Neural crest cell (in vitro differentiated cells): ENCODE measurements around the gene PVALB. TPM values are rescaled to one million over a fixed set of nuclear protein-coding genes. Genes with fewer than 3 reads are reported as not detected.

Experiments
- DNase-seq: peaks from one replicate; pipeline ENCODE4 v3.0.0; 2021; ENCODE audit warnings: low read depth, mixed read lengths, low spot score
- H3K27ac Mint-ChIP-seq: one replicate; pipeline ENCODE4 v1.8.0; 2021; ENCODE audit warnings: mild to moderate bottlenecking, mixed read lengths; ENCODE audit not compliant: unreplicated experiment
- H3K27me3 Mint-ChIP-seq: 2 replicates; pipeline ENCODE4 v1.8.0; 2021; ENCODE audit warnings: low read depth, mild to moderate bottlenecking, mixed read lengths
- H3K36me3 Mint-ChIP-seq: 2 replicates; pipeline ENCODE4 v1.8.0; 2021; ENCODE audit warnings: low read depth, mild to moderate bottlenecking, mixed read lengths
- H3K4me1 Mint-ChIP-seq: 2 replicates; pipeline ENCODE4 v1.8.0; 2021; ENCODE audit warnings: mixed read lengths
- H3K4me3 Mint-ChIP-seq: one replicate; pipeline ENCODE4 v1.8.0; 2021; ENCODE audit warnings: mild to moderate bottlenecking, mixed read lengths
- H3K9me3 Mint-ChIP-seq: 2 replicates; pipeline ENCODE4 v1.8.0; 2021; ENCODE audit warnings: mixed read lengths
- CTCF ChIP-seq: fragments of 200-600 bp; sonication (generic); conservative IDR thresholded peaks from 2 replicates; pipeline ENCODE4 v1.5.0; 2021; ENCODE audit warnings: antibody characterized with exemption, mild to moderate bottlenecking
- total RNA-seq: library from RNA; stranded (reverse); gene quantifications from 2 replicates; pipeline ENCODE4 v1.2.1, GENCODE V29; 2021

The PVALB gene
- total RNA-seq, 1 donor from 2014 or later: 0.68 TPM

DNA sequence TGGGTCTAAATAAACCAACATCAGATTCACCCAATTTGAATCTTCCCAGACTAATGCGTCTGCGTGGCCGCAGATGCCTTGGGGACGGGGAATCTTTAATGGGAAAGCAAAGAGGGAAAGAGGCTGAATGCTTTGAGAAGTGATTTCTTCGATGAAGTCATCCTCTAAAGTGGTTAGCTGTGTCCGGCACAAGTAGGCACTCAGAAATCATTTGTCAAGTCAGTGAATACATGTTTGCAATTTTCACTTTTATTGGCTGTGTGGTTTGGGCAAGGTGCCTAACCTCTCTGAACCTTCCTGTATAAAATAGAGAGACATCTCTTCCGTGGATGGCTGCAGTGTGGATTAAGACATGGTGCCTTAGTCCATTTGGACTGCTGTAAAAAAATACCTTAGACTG lies 21.2 kb downstream of the PVALB start:
- Mint-ChIP-seq H3K4me3 (no peak overlapping the region), H3K36me3 (no peaks in the 10 kb centered on the region), H3K27me3 (no peaks in the 10 kb centered on the region), H3K27ac (no peak overlapping the region), H3K4me1 (peaks cover 55% of the 10 kb centered on the region), H3K9me3 (no peaks in the 10 kb centered on the region)
- no peak for TF ChIP-seq CTCF
- DNase-seq: no peak

GRCh38 chr22:36790648-36791047 lies 26.2 kb downstream of the PVALB start:
- no peaks in the 10 kb centered on the region for H3K27me3 Mint-ChIP-seq

GRCh38 chr22:36787204-36787988 lies 29.4 kb downstream of the PVALB start:
- no peaks in the 10 kb centered on the region for H3K9me3 Mint-ChIP-seq
- no peak for DNase-seq

More at GRCh38 chr22:36790648-36791047, 26.2 kb downstream of the PVALB start:
- no peak for DNase-seq
- no peak for TF ChIP-seq CTCF
- Mint-ChIP-seq H3K36me3 (no peaks in the 10 kb centered on the region), H3K4me1 (peaks cover 19% of the 10 kb centered on the region), H3K27ac (no peak overlapping the region), H3K4me3 (no peak overlapping the region), H3K9me3 (no peaks in the 10 kb centered on the region)

DNA sequence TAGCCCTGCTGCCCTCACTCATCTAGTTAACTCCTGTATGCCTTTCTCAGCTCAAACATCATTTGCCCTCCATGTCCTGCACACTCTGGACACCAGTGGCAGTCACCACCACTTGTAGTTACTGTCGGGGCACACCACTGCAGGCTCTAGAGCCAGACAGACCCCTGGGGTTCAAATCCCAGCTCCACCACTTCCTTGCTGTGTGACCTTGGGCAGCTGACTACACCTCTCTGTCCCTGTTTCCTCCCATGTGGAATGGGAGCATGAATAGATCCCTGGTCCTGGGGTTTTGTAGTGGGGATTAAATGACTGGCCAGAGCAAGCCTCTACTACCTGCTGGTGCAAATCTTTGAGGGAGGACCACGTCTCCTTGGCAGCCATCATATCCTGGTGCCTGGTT lies 33.1 kb downstream of the PVALB start:
- no peak for TF ChIP-seq CTCF
- Mint-ChIP-seq H3K4me3 (no peak overlapping the region), H3K27ac (no peak overlapping the region), H3K4me1 (peaks cover 12% of the 10 kb centered on the region), H3K27me3 (peaks cover 11% of the 10 kb centered on the region), H3K36me3 (no peaks in the 10 kb centered on the region), H3K9me3 (peaks cover under 1% of the 10 kb centered on the region)
- no peak for DNase-seq

More at GRCh38 chr22:36787204-36787988, 29.4 kb downstream of the PVALB start:
- H3K4me1 Mint-ChIP-seq: peaks cover 6% of the 10 kb centered on the region
- H3K36me3 Mint-ChIP-seq: no peaks in the 10 kb centered on the region
- no peak overlapping the region for H3K4me3 Mint-ChIP-seq
- H3K27me3 Mint-ChIP-seq: peaks cover 9% of the 10 kb centered on the region
- peak overlapping the region; percentile 27 for H3K27ac Mint-ChIP-seq
- TF ChIP-seq CTCF: no peak

DNA sequence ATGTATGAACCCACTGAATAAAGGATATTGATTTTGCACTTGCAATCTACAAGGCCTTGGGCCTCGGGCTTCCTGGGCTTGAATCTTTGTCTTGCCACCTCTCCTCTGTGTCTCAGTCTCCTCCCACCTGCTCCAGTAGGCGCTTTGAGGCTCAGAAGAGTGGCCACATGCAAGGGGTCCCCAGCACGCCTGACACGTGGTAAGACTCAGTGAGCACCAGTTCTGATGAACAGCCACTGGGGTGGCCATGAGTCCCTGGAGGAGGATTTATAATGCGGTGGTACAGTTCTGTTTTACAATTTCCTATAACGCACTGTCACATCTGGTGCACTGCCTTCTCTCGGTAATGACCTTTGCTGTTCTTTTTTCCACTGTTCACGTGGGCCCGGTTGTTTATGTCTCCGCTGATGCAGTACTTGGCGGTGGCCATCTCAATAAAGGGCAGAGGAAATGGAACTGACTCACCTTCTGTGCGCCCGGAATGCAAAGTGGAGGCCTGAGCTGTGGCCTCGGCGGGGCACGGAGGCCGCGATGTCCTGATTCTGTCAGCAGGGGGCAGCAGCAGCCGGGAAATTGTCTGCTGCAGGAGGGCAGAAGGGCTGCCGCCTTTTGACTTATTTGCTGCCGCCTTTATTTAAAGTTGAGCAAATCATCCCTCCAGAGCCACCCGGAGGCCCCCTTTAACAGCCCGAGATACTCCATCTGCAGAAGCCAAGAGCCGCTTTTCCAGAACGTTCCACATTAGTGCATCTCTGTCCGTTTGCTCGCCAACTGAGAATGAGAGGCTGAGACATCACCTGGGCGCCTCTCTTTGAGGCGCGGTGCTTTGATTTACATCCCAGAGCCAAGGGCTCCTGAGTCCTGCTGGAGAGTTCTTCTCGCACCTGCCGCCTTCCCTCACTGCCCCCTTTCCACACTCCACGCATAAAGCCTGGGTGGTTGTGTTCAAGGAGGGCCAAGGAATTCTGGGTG lies 34.9 kb downstream of the PVALB start:
- peak; percentile 98 for TF ChIP-seq CTCF
- Mint-ChIP-seq H3K27ac (no peak overlapping the region), H3K36me3 (peaks cover 7% of the 10 kb centered on the region), H3K4me1 (peaks cover 9% of the 10 kb centered on the region), H3K9me3 (peaks cover 10% of the 10 kb centered on the region), H3K27me3 (peaks cover 11% of the 10 kb centered on the region), H3K4me3 (no peak overlapping the region)
- DNase-seq: peak; percentile 93
